ENCODE data around the gene WDR3.

DNA sequence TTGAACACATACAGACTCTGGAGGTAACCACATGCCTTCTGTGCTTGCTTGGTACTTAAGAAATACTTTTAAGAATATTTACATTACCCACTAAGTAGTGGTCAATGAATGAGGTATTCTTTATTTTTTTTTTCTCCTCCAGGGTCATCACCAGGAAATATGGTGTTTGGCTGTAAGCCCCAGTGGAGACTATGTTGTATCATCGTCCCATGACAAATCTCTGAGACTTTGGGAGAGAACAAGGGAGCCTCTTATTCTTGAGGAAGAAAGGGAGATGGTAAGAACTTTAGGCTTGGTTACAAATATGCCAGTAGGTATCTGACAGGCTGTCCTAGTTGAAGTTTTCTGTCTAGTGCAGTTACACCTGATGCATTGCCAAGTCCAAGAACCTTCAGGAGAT, 22.8 kb downstream of the WDR3 start:
- no peak for TF ChIP-seq EZH2 (IDR thresholded peaks at IDR 0.05; ENCODE audit: borderline replicate concordance)
- TF ChIP-seq, protein P1, sequence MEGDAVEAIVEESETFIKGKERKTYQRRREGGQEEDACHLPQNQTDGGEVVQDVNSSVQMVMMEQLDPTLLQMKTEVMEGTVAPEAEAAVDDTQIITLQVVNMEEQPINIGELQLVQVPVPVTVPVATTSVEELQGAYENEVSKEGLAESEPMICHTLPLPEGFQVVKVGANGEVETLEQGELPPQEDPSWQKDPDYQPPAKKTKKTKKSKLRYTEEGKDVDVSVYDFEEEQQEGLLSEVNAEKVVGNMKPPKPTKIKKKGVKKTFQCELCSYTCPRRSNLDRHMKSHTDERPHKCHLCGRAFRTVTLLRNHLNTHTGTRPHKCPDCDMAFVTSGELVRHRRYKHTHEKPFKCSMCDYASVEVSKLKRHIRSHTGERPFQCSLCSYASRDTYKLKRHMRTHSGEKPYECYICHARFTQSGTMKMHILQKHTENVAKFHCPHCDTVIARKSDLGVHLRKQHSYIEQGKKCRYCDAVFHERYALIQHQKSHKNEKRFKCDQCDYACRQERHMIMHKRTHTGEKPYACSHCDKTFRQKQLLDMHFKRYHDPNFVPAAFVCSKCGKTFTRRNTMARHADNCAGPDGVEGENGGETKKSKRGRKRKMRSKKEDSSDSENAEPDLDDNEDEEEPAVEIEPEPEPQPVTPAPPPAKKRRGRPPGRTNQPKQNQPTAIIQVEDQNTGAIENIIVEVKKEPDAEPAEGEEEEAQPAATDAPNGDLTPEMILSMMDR (IDR thresholded peaks at IDR 0.05; ENCODE audit: poor library complexity), result no peak

Measured in hepatocyte (in vitro differentiated cells).